COLO829 (cell line): ENCODE measurements around the gene ENTPD2.
A peak's percentile ranks its signal among the peaks of the same experiment; 100 is the strongest.
"Not testable (repeated sequence)": the region's sequence is repeated elsewhere in the genome, so short reads cannot be mapped to it uniquely, and the experiment has no call there.

Experiments used
- DNase-seq: peaks from one replicate; pipeline ENCODE4 v3.0.0; 2012; ENCODE audit warnings: low spot score

ENTPD2 gene

DNA sequence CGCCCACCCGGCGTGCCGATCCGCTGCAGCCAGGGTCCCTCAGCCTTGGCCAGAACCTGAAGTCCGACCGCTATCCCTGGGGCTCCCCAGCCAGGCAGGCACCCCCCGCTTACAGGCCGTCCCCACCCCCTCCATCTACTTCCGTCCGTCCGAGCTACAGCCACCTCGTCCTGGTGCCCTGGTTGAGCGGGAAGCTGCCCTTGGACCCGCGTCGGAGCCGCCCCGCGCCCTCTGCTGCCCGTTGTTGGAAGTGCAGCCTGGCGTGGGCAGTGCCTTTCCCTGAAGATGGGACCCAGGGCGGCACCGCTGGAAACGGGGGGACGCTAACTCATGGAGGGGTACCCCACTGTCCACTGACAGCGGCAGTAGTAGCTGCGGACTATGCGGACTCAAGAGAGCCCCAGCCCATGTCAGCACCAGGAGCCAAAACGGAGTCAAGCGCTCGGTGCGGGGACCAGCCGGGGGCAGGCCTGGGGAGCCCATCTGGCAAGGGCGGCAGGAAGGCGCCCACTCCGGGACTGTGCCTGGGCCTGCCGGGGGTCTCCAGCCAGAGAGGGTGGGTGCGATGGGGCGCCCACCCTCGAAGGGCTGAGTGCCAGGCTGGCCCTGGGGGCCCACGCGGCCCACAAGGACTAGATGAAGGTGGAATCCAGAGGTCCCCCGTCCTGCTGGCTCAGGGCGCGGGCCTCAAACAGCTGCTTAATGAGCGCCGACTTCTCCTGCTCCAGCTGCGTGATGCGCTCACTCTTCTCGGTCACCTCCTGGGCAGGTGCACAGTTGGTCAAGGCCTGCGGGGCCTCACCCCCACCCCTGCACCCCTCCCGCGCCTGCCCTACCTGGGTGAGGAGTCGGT lies 10.4 kb upstream of the ENTPD2 start:
- DNase-seq = peak; percentile 64

DNA sequence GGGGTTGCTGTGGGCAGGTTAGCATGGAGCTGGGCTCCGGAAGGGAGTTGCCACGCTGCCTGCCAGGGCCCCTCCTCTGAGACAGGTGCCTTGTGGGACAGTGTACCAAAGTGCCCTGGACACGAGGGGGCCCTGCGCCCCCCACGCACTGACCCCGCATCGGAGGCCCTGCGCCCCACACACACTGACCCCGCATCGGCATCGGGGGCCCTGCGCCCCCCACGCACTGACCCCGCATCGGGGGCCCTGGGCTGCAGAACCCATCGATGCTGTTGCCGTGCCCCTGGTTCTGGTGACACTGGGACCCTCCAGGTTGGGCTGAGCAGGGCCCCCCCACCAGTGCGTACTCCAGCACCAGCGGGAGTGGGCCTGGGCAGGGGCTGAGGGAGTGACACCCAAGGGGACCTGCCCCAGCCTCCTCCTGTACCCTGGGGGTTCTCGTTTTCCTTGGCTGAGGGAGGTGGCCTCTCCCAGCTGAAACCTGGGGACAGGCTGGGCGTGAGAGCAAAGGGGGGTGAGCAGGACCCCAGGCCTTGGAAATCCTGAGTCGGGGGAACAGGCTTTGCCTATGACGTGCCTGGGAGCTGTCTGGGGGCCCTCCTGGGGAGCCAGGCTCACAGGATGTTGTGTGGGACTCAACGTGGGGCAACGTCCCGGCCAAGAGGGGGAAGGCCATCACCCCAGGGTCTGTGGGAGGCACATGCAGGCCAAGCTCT lies 9.6 kb upstream of the ENTPD2 start:
- no peak for DNase-seq

DNA sequence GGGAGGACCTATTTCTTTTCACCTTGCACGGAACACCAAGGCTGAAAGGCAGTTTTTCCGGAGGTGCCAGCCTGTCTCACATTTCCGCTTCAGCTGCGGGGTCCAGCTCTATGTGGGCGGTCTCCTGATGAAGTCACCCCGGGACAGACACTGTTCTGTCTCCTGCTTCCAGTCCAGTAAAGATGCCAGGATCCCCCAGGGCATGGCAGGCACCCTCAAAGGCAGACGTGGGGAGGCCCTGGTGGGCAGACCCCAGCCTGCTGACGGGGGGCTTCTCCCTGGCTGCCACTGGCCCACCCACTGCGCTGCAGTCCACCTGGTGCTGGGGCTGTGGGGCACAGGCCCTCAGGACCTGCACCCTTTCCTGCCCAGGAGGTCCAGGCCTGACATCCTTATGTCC lies 8.9 kb upstream of the ENTPD2 start:
- DNase-seq = not testable (repeated sequence)

DNA sequence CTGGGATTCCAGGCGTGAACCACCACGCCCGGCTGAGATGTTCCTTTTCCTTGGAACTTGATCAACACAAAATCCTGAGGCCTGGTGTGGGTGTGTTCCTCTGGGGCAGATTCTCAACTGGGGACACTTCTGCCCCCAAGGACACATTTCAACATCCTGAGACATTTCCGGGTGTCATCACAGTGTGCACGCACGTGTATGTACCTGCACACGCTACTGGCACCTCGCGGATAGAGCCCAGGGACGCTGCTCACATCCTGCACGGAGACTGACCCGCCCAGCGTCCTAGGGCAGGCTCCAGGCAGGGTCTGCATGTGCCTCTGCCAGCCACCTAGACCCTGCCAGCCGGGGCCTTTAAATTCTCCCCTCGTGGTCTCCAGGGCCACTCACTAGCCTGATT lies 8.5 kb upstream of the ENTPD2 start:
- DNase-seq = no peak

DNA sequence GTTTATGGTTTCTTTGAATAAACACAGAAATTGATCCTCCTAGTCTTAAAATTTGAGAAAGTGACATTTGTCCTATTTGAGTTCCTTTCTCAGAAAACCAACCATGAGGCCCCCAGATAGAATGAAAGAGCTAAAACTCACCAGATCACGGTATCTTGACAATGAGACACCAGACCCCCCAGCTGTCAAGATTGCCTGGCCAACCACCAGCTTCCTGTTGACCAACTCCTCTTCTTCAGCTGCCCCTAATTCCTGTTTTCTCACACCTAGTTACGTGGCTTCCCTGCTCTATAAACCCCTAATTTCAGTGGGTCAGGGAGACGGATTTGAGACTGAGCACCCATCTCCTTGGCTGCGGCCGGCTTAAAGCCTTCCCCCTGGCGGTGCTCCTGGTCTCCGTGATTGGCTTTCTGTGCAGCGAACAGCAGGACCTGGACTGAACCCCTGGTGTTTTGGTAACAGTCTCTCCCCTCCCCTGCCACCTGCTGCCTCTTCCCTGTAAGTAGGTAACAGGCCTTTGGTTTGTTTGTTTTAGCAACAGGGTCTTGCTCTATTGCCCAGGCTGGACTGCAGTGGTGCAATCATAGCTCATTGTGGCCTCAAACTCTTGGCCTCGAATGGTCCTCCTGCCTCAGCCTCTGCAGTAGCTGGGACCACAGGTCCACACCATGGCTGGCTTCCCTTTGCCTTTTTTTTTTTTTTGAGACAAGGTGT lies 4.8 kb upstream of the ENTPD2 start:
- no peak for DNase-seq

DNA sequence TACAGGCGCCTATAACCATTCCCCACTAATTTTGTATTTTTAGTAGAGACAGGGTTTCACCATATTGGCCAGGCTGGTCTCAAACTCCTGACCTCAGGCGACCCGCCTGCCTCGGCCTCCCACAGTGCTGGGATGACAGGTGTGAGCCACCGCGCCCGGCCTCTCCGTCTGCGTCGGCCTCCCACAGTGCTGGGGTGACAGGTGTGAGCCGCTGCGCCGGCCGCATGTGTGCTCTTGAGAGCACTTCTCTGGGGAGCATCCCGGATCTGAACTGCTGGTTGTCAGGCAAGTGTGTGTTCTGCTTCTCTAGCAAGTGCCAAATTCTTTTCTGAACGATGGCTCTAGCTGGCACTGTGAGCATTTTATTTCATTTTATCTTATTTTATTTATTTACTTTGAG lies 3.7 kb upstream of the ENTPD2 start:
- no peak for DNase-seq

DNA sequence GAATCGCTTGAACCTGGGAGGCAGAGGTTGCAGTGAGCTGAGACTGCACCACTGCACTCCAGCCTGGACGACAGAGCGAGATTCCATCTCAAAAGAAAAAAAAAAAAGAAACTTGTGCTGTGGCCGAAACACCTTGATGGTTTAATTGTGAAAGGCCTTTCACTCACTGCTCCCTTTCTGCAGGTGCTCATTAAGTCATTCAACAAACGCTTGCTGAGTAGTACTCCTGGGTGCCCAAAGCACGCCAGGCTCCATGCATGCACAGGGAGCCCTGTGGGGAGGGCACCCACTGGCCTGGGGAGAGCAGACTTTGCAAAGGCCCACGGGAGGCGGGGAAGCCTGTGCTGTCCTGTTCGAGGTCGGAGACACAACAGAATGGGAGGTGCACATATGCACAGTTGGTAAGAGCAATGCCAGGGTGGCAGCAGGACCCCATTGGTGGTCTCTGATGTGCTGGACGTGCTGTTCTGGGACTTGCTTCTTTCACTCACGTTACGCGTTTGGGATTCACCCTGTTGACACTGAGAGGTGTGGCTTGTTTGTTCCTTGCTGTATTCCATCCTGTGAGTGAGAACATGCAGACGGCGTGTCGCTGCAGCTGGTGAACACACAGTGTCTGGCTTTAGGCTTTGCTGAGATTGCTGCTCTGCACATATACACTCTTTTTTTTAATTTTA lies 3.0 kb upstream of the ENTPD2 start:
- DNase-seq = no peak

DNA sequence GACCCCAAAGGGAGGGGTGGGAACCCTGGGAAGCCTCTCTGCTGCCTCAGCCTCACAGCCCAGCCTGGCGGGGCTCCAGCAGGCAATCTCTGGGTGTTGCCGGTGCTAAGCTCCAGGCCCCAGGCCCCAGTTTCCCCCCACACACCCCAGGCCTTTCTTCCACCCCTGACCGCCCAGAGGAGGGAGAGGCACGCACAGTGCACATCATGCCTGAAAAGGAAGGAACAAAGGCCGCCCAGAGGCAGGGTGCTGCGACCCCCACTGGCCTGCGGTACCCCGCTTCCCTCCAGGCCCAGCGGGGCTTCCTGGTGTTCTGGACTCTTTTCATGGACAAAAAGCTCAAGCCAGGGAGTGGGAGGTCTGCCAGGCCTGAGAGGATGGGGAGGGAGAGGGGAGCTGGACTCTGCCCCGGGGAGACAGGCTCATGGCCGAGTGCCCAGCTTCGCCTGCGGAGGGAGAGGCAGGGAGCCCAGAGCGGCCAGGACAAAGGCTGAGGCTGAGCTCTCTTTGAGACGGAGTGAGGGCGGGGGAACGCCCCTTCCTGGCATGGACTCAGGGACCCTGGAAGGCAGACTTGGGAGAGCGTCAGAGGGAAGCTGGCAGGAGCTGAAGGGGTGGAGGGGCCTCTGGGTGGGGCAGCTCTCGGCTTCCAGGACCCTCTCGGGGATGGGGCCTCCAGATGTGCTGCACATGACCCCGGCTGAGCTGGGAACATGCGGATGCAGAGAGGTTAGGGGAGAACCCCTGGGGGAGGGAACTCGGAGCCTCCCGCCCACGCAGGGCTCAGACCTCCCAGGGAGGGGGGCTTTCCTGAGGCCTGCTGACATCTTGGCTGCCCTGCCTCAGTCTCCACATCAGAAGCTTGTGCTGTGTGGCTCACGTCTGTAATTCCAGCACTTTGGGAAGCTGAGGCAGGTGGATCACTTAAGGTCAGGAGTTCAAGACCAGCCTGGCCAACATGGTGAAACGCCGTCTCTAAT lies 1.8 kb upstream of the ENTPD2 start:
- DNase-seq = peak; percentile 67

DNA sequence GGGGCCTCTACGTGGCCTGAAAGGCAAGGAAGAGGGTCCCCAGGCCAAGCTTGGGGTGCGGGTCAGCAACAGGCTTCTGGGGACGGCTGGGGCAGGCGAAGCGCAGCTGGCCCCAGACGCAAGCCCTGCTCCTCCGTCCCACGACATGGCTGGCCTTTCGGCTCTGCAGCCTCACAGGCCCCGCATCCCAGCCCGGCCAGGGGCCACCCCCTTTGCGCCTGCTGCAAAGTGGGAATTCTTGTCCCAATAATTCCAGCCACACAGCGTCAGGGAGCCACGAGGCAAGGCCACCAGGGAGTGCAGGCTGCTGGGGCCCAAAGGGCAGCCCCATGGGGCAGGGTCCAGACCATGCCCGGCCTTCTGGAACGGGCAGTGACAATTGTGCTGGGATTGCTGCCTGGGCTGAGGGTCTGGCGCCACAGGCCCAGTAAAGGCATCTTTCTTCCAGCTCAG lies 1.1 kb upstream of the ENTPD2 start:
- no peak for DNase-seq

DNA sequence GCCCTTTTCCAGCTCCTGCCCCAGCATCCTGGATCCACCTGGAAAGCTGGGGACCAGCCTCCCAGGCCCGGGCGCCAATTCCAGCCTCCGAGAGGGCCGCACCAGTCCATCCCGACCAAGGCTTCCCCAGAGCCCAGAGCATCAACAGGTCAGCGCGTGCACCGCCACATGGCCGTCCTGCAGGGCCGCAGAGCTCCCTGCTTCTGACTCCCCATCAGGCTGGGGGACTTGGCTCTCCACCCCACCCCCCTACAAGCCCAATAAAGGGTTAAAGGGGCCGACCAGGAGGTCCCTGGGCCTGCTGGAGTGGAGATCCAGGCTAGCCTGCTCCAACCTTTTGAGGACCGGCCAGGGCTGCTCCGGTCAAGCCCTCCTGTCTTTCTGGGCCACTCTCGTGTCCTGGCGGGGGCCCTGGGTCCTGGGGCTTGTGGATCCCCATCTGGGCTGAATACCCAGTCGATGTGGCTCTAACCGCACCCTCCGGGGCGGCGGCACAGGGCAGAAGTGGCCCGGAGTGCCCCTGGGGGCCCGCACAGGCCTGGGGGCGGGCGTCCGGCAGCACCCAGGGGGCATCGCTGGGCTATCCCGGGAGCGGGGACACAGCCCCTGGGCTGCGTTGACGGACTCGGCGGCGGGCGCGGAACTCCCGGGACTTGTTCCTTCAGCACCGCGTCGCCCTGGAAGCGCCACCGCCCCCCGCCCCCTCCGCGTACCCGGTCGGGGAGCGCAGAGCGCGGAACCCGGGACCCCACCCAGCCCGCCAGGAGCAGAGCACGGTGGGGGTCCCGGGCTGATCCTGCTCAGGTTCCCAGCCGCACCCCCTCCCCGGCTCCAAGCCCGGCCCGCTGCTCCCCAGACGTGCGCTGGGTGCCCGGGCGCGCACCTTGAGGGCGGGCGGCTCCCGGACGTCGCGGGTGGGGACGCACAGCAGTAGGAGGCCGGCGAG lies 590 bp downstream of the ENTPD2 start:
- no peak for DNase-seq

DNA sequence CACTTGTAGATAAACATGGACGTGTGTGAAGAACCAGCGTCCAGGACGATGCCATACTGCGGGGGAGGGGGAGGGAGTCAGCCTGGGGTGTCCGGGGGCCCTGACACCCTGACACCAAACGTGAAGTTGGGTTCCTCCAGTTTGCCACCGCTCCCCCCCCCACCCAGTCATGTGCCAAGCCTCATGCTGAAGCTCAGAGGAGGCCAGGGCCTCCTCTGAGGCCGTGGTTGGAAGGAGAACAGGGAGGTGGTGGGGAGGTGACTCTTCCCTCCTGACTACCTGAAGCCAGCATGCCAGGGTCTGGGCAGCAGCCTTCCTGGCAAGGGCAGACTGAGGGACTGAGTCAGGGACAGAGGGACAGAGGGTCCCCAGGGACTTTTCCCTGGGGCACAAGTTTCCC lies 1.6 kb downstream of the ENTPD2 start:
- no peak for DNase-seq

DNA sequence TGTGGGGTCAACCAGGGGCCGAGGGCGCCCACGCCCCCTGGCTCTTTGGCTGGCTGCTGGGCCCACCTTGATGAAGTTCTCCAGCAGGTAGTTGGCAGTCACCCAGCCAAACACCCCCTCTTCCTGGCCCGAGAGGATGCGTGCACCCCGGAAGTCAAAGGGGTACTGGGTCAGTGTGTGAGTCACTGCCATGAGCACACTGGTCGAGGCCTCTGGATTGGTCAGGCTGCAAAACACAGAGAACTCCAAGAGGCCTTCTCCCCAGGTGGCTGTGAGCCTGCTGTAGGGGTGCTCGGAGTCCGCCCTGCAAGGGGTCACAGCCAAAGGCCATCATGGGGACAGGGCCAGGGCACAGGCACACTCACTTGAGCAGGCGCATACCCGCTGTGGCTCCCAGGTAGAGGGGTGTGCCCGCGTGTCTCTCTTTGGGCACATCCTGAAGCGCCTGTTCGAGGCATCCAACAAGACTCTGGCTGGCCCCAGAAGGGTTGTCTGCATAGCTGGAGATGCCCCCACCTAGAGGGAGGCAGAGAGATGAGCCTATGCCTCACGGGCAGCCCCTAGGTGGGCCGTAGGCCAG lies 2.6 kb downstream of the ENTPD2 start:
- no peak for DNase-seq

DNA sequence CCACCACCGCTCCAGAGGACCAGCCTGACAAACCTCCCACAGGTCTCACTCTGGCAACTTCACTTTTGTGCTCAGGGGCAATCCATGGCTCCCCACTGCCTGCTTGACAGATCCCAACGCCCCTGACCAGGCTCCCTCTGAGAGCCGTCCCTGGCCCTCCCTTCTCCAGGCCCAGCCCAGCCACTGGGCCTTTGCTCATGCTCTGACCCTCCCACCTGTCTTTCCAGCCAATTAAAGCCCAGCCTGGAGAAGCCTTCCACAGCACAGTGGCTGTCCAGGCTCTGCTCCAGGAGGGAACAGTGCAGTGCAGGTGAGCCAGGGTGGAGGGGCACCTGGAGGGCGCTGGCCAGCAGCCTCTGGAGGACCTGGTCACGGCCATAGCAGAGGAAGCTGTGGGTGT lies 3.3 kb downstream of the ENTPD2 start:
- DNase-seq = no peak

DNA sequence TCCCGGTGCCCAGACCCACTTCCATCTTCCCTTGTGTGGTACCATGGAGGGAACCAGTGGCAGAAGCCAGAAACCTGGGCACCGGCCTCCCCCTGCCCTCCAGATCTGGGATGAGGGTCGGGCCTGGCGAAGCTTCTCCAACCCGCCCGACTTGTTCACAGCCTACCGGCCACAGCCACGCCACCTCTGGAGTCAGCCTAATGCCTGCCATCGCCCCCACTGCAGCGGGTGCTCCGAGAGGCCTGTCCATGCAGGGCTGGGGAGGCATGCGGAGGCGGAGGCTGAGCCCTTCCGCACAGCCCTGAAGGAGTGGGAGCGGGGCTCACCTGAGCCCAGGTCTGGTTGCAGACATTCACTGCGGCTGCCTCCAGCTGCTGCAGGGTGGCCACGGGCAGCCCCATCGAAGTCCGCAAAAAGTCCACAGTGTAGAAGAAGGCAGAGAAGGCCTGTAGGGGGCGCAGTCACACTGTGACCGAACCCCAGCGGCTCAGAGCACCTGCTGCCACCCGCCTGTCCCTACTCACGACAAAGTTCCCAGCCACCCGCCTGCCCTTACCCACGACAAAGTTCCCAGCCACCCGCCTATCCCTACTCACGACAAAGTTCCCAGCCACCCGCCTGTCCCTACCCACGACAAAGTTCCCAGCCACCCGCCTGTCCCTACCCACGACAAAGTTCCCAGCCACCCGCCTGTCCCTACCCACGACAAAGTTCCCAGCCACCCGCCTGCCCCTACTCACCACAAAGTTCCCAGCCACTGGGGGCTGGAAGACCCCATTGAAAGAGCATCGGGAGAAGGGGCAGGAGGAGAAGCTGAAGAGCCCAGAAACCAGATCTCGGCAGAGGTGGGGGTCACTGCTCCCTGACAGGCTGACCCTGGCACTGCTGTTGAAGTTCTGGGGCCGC lies 4.1 kb downstream of the ENTPD2 start:
- peak; percentile 59 for DNase-seq

DNA sequence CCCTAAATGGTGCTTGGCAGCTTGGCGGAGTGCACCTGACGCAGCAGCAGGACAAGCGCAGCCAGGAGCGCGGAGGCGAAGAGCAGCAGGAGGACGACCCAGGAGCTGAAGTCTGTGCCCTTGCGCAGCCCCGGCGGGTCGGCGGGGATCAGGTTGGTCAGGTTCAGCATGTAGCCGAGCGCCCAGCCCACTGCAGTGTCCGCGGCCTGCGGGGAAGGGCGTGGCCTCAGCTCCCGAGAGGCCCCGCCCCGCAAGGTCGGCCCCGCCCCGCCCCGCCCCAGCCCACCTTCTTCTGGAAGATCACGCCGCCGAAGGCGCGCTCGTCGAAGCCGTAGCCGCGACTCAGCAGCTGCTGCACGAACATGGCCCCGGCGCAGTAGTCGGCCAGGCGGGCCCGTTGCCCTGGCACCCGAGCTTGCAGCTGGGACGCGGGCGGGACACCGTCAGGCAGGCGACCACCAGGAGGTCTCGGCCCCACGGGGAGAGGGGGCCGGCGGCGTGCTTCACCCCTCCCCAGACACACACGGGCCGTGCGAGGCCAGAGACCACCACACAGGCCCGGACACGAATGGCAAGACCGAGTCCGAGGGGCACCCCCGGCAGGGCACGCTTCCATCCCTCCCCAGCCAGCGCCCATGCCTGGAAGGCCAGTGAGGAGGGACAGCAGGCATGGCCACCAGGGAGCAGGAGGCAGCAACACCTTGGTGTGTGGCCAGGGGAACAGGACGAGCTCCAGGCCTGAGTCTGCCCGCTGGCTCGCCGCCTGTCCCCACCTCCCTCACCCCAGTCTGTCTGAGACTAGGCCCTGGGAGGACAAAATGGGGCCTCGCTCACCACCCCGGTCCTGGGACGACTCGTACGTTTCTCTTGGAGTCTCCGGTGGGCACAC lies 5.0 kb downstream of the ENTPD2 start:
- DNase-seq = no peak

DNA sequence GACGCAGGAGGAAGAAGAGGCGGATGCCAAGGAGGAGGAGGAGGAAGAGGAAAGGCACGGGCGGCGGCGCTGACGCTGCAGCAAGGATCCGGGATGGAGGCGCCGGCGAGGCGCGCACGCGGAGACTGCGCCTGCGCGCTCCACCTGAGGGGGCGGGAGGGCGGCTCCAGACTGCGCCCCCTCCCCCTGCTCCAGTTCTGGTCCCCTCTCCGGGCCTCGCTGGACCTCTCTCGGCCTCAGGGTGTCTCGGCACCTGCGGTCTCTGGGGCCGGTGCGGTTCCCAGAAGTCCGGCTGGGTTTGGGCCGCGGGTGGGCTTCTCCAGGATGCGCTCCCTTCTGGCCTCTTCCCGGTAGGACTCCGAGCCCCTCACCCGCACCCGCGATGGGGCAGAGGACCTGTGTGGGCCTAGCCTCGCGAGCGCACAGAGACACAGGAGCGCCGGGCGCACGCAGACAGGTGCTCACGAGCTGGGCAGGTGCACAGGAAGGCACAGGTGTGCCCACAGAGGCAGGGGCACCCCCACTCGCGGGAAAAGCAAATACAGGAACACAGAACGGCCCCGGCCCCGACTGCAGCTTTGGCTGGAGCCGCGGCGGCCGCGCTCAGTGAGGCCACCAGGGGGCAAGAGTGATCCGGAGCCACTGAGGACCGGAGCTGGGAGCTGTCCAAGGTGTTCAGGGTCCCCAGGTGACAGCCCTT lies 7.6 kb downstream of the ENTPD2 start, which contains the start of gene NPDC1:
Gene NPDC1, minus strand, starts transcription at position 90 of the 700 bp plus-strand sequence. CDS start 188 bp downstream, outside the sequence.
- DNase-seq = peak; percentile 90
